Panc1 (cell line): ENCODE results near the gene BATF3. TPM values are rescaled to one million over a fixed set of nuclear protein-coding genes. Genes with fewer than 3 reads are reported as not detected.

Experiments
- ATAC-seq: fragments of 200-7000 bp; cut with Tn5 transposase; 2 replicates; pipeline ENCODE4 v1.9.1; 2020; ENCODE audit warnings: mild to moderate bottlenecking, moderate library complexity
- BruUV-seq: library from RNA; stranded (reverse); fragments of 400-500 nt; replicated peaks from 2 replicates; lab custom pipeline; 2021; lab: Mats Ljungman, UMichigan
- CTCF ChIA-PET: fragments of 300-600 bp; sonication (Branson Sonifier 250); formaldehyde crosslinking; loops from one replicate; lab custom pipeline; 2022; ENCODE audit warnings: antibody characterized with exemption; lab: Charles Lee
- POLR2A ChIA-PET: fragments of 300-600 bp; sonication (Branson Sonifier 250); formaldehyde crosslinking; loops from one replicate; lab custom pipeline; 2022; ENCODE audit warnings: antibody characterized with exemption; lab: Charles Lee
- DNase-seq: peaks from one replicate; pipeline ENCODE4 v3.0.0-alpha.2; 2010; ENCODE audit warnings: low read depth, low spot score
- H3K27ac ChIP-seq: 2 replicates; pipeline ENCODE4 v1.5.1; 2011; ENCODE audit warnings: mild to moderate bottlenecking, low read length, inconsistent platforms
- H3K27me3 ChIP-seq: fragments of 200-500 bp; sonication (Bioruptor generic); 2 replicates; pipeline ENCODE4 v1.6.0; 2014; ENCODE audit warnings: low read length, inconsistent platforms; ENCODE audit not compliant: control insufficient read depth, insufficient read depth
- H3K36me3 ChIP-seq: fragments of 200-500 bp; sonication (Bioruptor generic); 2 replicates; pipeline ENCODE4 v1.5.1; 2014; ENCODE audit warnings: inconsistent platforms, mild to moderate bottlenecking, low read length, moderate library complexity; ENCODE audit not compliant: control insufficient read depth, insufficient read depth
- H3K4me1 ChIP-seq: 2 replicates; pipeline ENCODE4 v1.5.1; 2011; ENCODE audit warnings: inconsistent platforms, mild to moderate bottlenecking, low read length, moderate library complexity; ENCODE audit not compliant: control insufficient read depth, insufficient read depth
- H3K4me3 ChIP-seq, 2 experiments: 2 replicates each; pipeline ENCODE4 v1.5.1; 2011 to 2012; ENCODE audit warnings: low read depth in 2 of 2, low read length in 2 of 2, mild to moderate bottlenecking in 2 of 2, inconsistent platforms in 1 of 2, moderate library complexity in 1 of 2
- H3K9me3 ChIP-seq: fragments of 200-500 bp; sonication (Bioruptor generic); 2 replicates; pipeline ENCODE4 v1.5.1; 2014; ENCODE audit warnings: low read depth, mild to moderate bottlenecking, inconsistent platforms, low read length, moderate library complexity; ENCODE audit not compliant: control insufficient read depth, insufficient read depth
- CTCF ChIP-seq: fragments of 450-650 bp; IDR thresholded peaks from 2 replicates; pipeline ENCODE4 v1.5.1; 2017; ENCODE audit warnings: mild to moderate bottlenecking
- POLR2AphosphoS5 ChIP-seq: IDR thresholded peaks from 2 replicates; pipeline ENCODE4 v1.6.1; 2012; ENCODE audit warnings: mild to moderate bottlenecking, low read depth, low read length, moderate library complexity
- REST ChIP-seq, 2 experiments: IDR thresholded peaks; 2 replicates each; pipeline ENCODE4 v1.6.1; 2011 to 2012; ENCODE audit warnings: low read depth in 2 of 2, control low read depth in 1 of 2, low read length in 1 of 2, mild to moderate bottlenecking in 1 of 2, moderate library complexity in 1 of 2; ENCODE audit not compliant: insufficient read depth in 1 of 2
- SIN3A ChIP-seq: IDR thresholded peaks from 2 replicates; pipeline ENCODE4 v1.6.1; 2012; ENCODE audit warnings: low read depth, mild to moderate bottlenecking, low read length, moderate library complexity, borderline replicate concordance; ENCODE audit not compliant: insufficient read depth
- TCF7L2 ChIP-seq: IDR thresholded peaks from 2 replicates; pipeline ENCODE4 v1.6.1; 2011; ENCODE audit warnings: mild to moderate bottlenecking, low read depth, low read length, inconsistent platforms
- in situ Hi-C: cut with HindIII; loops from 2 replicates; pipeline ENCODE4 v1.10.0; 2016; ENCODE audit warnings: low sequenced_read_pairs, low pct_unique_long_range_greater_than_20kb
- intact Hi-C: fragments of 100-400 bp; cut with micrococcal nuclease; formaldehyde crosslinking; loops from one replicate; pipeline ENCODE4 v1.10.0; 2022; ENCODE audit not compliant: unreplicated experiment
- total RNA-seq: library from RNA; stranded (reverse); gene quantifications from one replicate; pipeline ENCODE4 v1.2.1, GENCODE V29; 2021; ENCODE audit not compliant: unreplicated experiment

BATF3 gene
- total RNA-seq, 1 experiment from 2014 or later = 2.4 TPM

DNA sequence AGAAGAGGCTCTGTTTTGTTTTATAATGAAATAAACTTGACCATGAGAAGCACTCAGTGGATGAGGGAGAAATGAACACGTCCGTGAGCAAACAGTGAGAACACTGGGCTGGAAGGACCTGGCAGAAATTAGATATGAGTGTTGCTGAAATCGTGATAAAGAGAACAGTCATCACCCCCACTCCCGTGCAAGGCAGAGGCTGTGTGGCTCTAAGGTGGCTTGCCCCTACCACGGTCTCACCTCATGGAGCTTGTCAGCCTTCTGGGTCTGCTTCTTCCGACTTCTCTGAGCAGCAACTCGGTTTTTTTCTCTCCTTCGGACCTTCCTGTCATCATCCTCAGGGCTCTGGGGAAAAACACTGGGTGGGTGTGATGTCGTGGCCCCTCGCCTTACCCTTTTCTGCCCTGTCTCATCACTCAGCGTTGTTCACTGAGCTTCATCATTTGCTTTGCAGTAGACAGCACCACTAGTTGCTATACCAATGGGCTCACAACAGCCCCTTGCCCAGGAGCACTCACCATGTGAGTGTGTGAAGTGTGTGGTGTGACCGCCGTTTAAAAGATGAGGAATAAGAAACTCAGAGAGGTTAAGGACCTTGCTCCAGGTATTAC, 2.8 kb downstream of the BATF3 start:
- Histone ChIP-seq H3K4me3 (no peak overlapping the region), H3K9me3 (no peaks in the 10 kb centered on the region), H3K4me1 (peaks cover 18% of the 10 kb centered on the region), H3K27ac (no peak overlapping the region), H3K36me3 (no peaks in the 10 kb centered on the region), H3K27me3 (peaks cover 21% of the 10 kb centered on the region)
- intact Hi-C loops = no loop called here
- no peak for ATAC-seq
- BruUV-seq = no TSS peak
- TF ChIP-seq TCF7L2 = no peak
- TF ChIP-seq REST (IDR thresholded peaks at IDR 0.05; ENCODE audit: insufficient read depth in 1 of 2, low read depth in 2 of 2, low read length in 1 of 2) = no peak
- TF ChIP-seq POLR2AphosphoS5 = no peak
- TF ChIP-seq SIN3A = no peak
- TF ChIP-seq CTCF = no peak
- in situ Hi-C loops = no loop called here
- POLR2A ChIA-PET = no interaction called here
- CTCF ChIA-PET = no interaction called here
- DNase-seq = no peak

GRCh38 chr1:212692774-212693644, 6.6 kb downstream of the BATF3 start:
- H3K9me3 ChIP-seq = no peaks in the 10 kb centered on the region
- TF ChIP-seq TCF7L2 (no peak), REST (IDR thresholded peaks at IDR 0.05; ENCODE audit: insufficient read depth in 1 of 2, low read depth in 2 of 2, low read length in 1 of 2) (no peak), CTCF (no peak), POLR2AphosphoS5 (no peak), SIN3A (no peak)
- no peak overlapping the region for H3K27ac ChIP-seq
- no peak overlapping the region for H3K4me3 ChIP-seq
- in situ Hi-C loops = no loop called here
- intact Hi-C loops = no loop called here
- CTCF ChIA-PET = no interaction called here
- DNase-seq (no peak), ATAC-seq (no peak)
- H3K36me3 ChIP-seq = no peaks in the 10 kb centered on the region
- BruUV-seq = no TSS peak
- POLR2A ChIA-PET = interaction anchor here (0.6 kb wide), 1 partner anchor 54 kb away, joined by 6 read pairs; no protein-coding TSS in a partner anchor
- no peaks in the 10 kb centered on the region for H3K4me1 ChIP-seq
- peaks cover 10% of the 10 kb centered on the region for H3K27me3 ChIP-seq
